H9 (cell line): ENCODE data around the gene TPCN2. TPM values are rescaled to one million over a fixed set of nuclear protein-coding genes. Genes with fewer than 3 reads are reported as not detected.

Experiments
- DNase-seq: peaks from one replicate; pipeline ENCODE4 v3.0.0-alpha.2; 2017
- H2AFZ ChIP-seq: one replicate; pipeline ENCODE4 v1.6.1; 2013; ENCODE audit warnings: mild to moderate bottlenecking, low read length, control low read depth, moderate library complexity
- H2AK5ac ChIP-seq: 2 replicates; pipeline ENCODE4 v1.6.1; 2013; ENCODE audit warnings: low read length, control low read depth, mixed read lengths; ENCODE audit not compliant: insufficient read length
- H2BK120ac ChIP-seq: one replicate; pipeline ENCODE4 v1.6.1; 2013; ENCODE audit warnings: low read depth, mild to moderate bottlenecking, low read length, control low read depth, inconsistent platforms; ENCODE audit not compliant: poor library complexity, severe bottlenecking
- H2BK12ac ChIP-seq: 2 replicates; pipeline ENCODE4 v1.6.1; 2013; ENCODE audit warnings: low read length, control low read depth, mixed read lengths, low read depth; ENCODE audit not compliant: insufficient read length
- H2BK15ac ChIP-seq: 2 replicates; pipeline ENCODE4 v1.6.1; 2013; ENCODE audit warnings: low read depth, low read length, control low read depth
- H2BK20ac ChIP-seq: one replicate; pipeline ENCODE4 v1.6.1; 2013; ENCODE audit warnings: low read depth, mild to moderate bottlenecking, low read length, control low read depth, inconsistent platforms; ENCODE audit not compliant: poor library complexity, severe bottlenecking
- H2BK5ac ChIP-seq: 2 replicates; pipeline ENCODE4 v1.6.1; 2013; ENCODE audit warnings: low read length, control low read depth, mixed read lengths; ENCODE audit not compliant: insufficient read length
- H3K14ac ChIP-seq: 2 replicates; pipeline ENCODE4 v1.6.1; 2013; ENCODE audit warnings: low read length, control low read depth; ENCODE audit not compliant: insufficient read depth
- H3K18ac ChIP-seq: 2 replicates; pipeline ENCODE4 v1.6.1; 2013; ENCODE audit warnings: low read depth, mild to moderate bottlenecking, mixed read lengths, low read length, control low read depth; ENCODE audit not compliant: insufficient read length
- H3K23ac ChIP-seq: 2 replicates; pipeline ENCODE4 v1.6.1; 2013; ENCODE audit warnings: low read length, control low read depth, mixed read lengths, low read depth; ENCODE audit not compliant: insufficient read length
- H3K23me2 ChIP-seq: 2 replicates; pipeline ENCODE4 v1.6.1; 2013; ENCODE audit warnings: low read depth, mild to moderate bottlenecking, mixed read lengths, low read length, control low read depth; ENCODE audit not compliant: insufficient read length, poor library complexity, severe bottlenecking
- H3K27ac ChIP-seq: 2 replicates; pipeline ENCODE4 v1.5.1; 2013; ENCODE audit warnings: low read length, control low read depth, mixed read lengths, low read depth; ENCODE audit not compliant: insufficient read length
- H3K27me3 ChIP-seq: 2 replicates; pipeline ENCODE4 v1.6.1; 2013; ENCODE audit warnings: low read length, control low read depth, inconsistent platforms; ENCODE audit not compliant: insufficient read depth
- H3K4ac ChIP-seq: 2 replicates; pipeline ENCODE4 v1.6.1; 2013; ENCODE audit warnings: low read depth, mild to moderate bottlenecking, control low read depth, inconsistent platforms, low read length, moderate library complexity
- H3K4me1 ChIP-seq: 2 replicates; pipeline ENCODE4 v1.6.1; 2013; ENCODE audit warnings: low read length, control low read depth, inconsistent platforms; ENCODE audit not compliant: insufficient read depth
- H3K4me2 ChIP-seq: 2 replicates; pipeline ENCODE4 v1.6.1; 2013; ENCODE audit warnings: low read length, control low read depth, mixed read lengths; ENCODE audit not compliant: insufficient read length, insufficient read depth
- H3K56ac ChIP-seq: 2 replicates; pipeline ENCODE4 v1.6.1; 2013; ENCODE audit warnings: low read depth, mild to moderate bottlenecking, mixed read lengths, low read length, control low read depth; ENCODE audit not compliant: insufficient read length
- H3K79me1 ChIP-seq: 2 replicates; pipeline ENCODE4 v1.6.1; 2013; ENCODE audit warnings: low read depth, mild to moderate bottlenecking, moderate library complexity, low read length, control low read depth, inconsistent platforms; ENCODE audit not compliant: insufficient read depth, poor library complexity, severe bottlenecking
- H3K79me2 ChIP-seq: 2 replicates; pipeline ENCODE4 v1.6.1; 2013; ENCODE audit warnings: low read length, control low read depth, inconsistent platforms; ENCODE audit not compliant: insufficient read depth
- H3K9ac ChIP-seq: 2 replicates; pipeline ENCODE4 v1.6.1; 2013; ENCODE audit warnings: low read length, control low read depth, mixed read lengths; ENCODE audit not compliant: insufficient read length; ENCODE audit errors: extremely low read depth
- H3K9me3 ChIP-seq: one replicate; pipeline ENCODE4 v1.6.1; 2013; ENCODE audit warnings: low read depth, low read length, inconsistent platforms; ENCODE audit not compliant: control insufficient read depth
- H3T11ph ChIP-seq: one replicate; pipeline ENCODE4 v1.6.1; 2013; ENCODE audit warnings: mild to moderate bottlenecking, low read length, control low read depth, inconsistent platforms
- H4K20me1 ChIP-seq: one replicate; pipeline ENCODE4 v1.6.1; 2013; ENCODE audit not compliant: control insufficient read depth, insufficient read length, insufficient read depth
- H4K5ac ChIP-seq: 2 replicates; pipeline ENCODE4 v1.6.1; 2013; ENCODE audit warnings: low read depth, mild to moderate bottlenecking, mixed read lengths, low read length, control low read depth; ENCODE audit not compliant: insufficient read length
- H4K8ac ChIP-seq: replicated peaks from 2 replicates; pipeline ENCODE4 v1.6.1; 2013; ENCODE audit warnings: low read length, control low read depth, mixed read lengths, low read depth; ENCODE audit not compliant: insufficient read length
- H4K91ac ChIP-seq: 2 replicates; pipeline ENCODE4 v1.6.1; 2013; ENCODE audit warnings: low read depth, mild to moderate bottlenecking, moderate library complexity, mixed read lengths, low read length, control low read depth; ENCODE audit not compliant: insufficient read length
- H3K27ac Mint-ChIP-seq, 3 experiments: 2 replicates in 2 of 3; 3 replicates in 1 of 3; pipeline ENCODE4 v1.8.0; 2020 to 2021; ENCODE audit warnings: mixed read lengths in 3 of 3, mild to moderate bottlenecking in 1 of 3, moderate library complexity in 1 of 3
- H3K27me3 Mint-ChIP-seq: 2 replicates; pipeline ENCODE4 v1.8.0; 2021; ENCODE audit warnings: low read depth, mild to moderate bottlenecking, moderate library complexity, mixed read lengths
- H3K36me3 Mint-ChIP-seq, 3 experiments: 2 replicates in 2 of 3; 3 replicates in 1 of 3; pipeline ENCODE4 v1.8.0; 2020 to 2021; ENCODE audit warnings: low read depth in 3 of 3, mixed read lengths in 3 of 3; ENCODE audit not compliant: insufficient read depth in 1 of 3
- H3K4me1 Mint-ChIP-seq, 2 experiments: 2 replicates each; pipeline ENCODE4 v1.8.0; 2020; ENCODE audit warnings: mixed read lengths in 2 of 2
- H3K4me3 Mint-ChIP-seq, 2 experiments: 2 replicates in 1 of 2; 3 replicates in 1 of 2; pipeline ENCODE4 v1.8.0; 2020 to 2021; ENCODE audit warnings: mild to moderate bottlenecking in 2 of 2, mixed read lengths in 2 of 2, moderate library complexity in 1 of 2
- H3K9me3 Mint-ChIP-seq, 2 experiments: 2 replicates in 1 of 2; 3 replicates in 1 of 2; pipeline ENCODE4 v1.8.0; 2020; ENCODE audit warnings: mild to moderate bottlenecking in 2 of 2, mixed read lengths in 2 of 2, moderate library complexity in 1 of 2
- CTCF ChIP-seq: fragments of 200-600 bp; sonication (generic); conservative IDR thresholded peaks from 3 replicates; pipeline ENCODE4 v1.8.0; 2021; ENCODE audit warnings: antibody characterized with exemption, mild to moderate bottlenecking
- WGBS: extraction: QIAGEN DNeasy Blood & Tissue Kit; methylation state at CpG from one replicate; pipeline ENCODE4 v1.1.7; 2013; ENCODE audit warnings: missing lambda C conversion rate, low lambda C conversion rate, mixed read lengths; ENCODE audit not compliant: insufficient read length; ENCODE audit errors: extremely low coverage; 5-methylcytosine and 5-hydroxymethylcytosine counted together
- total RNA-seq: library from RNA; stranded (reverse); gene quantifications from 2 replicates; pipeline ENCODE4 v1.2.1, GENCODE V29; 2021

Gene TPCN2
- total RNA-seq, 1 experiment from 2014 or later, result 16.8 TPM

GRCh38 chr11:69180726-69181125 lies 132.0 kb downstream of the TPCN2 start:
- H3K23me2 ChIP-seq, result no peaks in the 10 kb centered on the region
- H3K9me3 Mint-ChIP-seq, result peaks cover 4% of the 10 kb centered on the region in 2 experiments; a peak in 3 of 5 replicates
- H3K4me2 ChIP-seq, result no peak overlapping the region
- no peak overlapping the region for H4K5ac ChIP-seq
- peaks cover 11% of the 10 kb centered on the region for H3K27me3 Mint-ChIP-seq
- no peaks in the 10 kb centered on the region for H3K9me3 ChIP-seq
- H3T11ph ChIP-seq, result no peak overlapping the region
- H3K9ac ChIP-seq, result no peak overlapping the region
- no peak overlapping the region for H2AK5ac ChIP-seq
- no peaks in the 10 kb centered on the region for H3K79me2 ChIP-seq
- no peak overlapping the region for H2BK120ac ChIP-seq
- H3K36me3 Mint-ChIP-seq, result no peaks in the 10 kb centered on the region
- no peak overlapping the region for H2BK12ac ChIP-seq
- no peaks in the 10 kb centered on the region for H3K4me1 ChIP-seq
- H3K27me3 ChIP-seq, result no peaks in the 10 kb centered on the region
- peaks cover 0 to 4% of the 10 kb centered on the region in 2 experiments; a peak in 1 of 4 replicates for H3K4me1 Mint-ChIP-seq
- no peak overlapping the region for H4K8ac ChIP-seq
- no peak overlapping the region for H4K91ac ChIP-seq
- DNase-seq, result no peak
- H3K4ac ChIP-seq, result no peak overlapping the region
- H3K18ac ChIP-seq, result no peak overlapping the region
- H3K23ac ChIP-seq, result no peak overlapping the region
- H2BK5ac ChIP-seq, result no peak overlapping the region
- H3K27ac Mint-ChIP-seq, result no peak overlapping the region
- no peak overlapping the region for H2AFZ ChIP-seq
- no peaks in the 10 kb centered on the region for H4K20me1 ChIP-seq
- WGBS, result no CpG with 5 or more reads among the region's 3 CpGs
- H2BK15ac ChIP-seq, result peak overlapping the region; percentile 95; the same call in 1 of the 2 replicates
- no peaks in the 10 kb centered on the region for H3K79me1 ChIP-seq
- no peak overlapping the region; a peak in 1 of 5 replicates for H3K4me3 Mint-ChIP-seq
- H2BK20ac ChIP-seq, result no peak overlapping the region
- TF ChIP-seq CTCF, result no peak
- H3K14ac ChIP-seq, result no peak overlapping the region; the same call in 1 of the 2 replicates
- no peak overlapping the region for H3K56ac ChIP-seq
- H3K27ac ChIP-seq, result no peak overlapping the region
